ENCODE results near the gene OR52N2.

Gene OR52N2

GRCh38 chr11:5808500-5809121 lies at the start of gene OR52N2:
OR52N2 (plus strand) TSS chr11:5808924; CDS start chr11:5820336, 11,412 bp downstream.
- DNase-seq (ENCODE audit: low read depth): peak; percentile 81
- peak within 1 kb of the TSS; percentile 55 for H3K4me3 ChIP-seq (ENCODE audit: low read depth, low read length)
- TF ChIP-seq, protein P1, sequence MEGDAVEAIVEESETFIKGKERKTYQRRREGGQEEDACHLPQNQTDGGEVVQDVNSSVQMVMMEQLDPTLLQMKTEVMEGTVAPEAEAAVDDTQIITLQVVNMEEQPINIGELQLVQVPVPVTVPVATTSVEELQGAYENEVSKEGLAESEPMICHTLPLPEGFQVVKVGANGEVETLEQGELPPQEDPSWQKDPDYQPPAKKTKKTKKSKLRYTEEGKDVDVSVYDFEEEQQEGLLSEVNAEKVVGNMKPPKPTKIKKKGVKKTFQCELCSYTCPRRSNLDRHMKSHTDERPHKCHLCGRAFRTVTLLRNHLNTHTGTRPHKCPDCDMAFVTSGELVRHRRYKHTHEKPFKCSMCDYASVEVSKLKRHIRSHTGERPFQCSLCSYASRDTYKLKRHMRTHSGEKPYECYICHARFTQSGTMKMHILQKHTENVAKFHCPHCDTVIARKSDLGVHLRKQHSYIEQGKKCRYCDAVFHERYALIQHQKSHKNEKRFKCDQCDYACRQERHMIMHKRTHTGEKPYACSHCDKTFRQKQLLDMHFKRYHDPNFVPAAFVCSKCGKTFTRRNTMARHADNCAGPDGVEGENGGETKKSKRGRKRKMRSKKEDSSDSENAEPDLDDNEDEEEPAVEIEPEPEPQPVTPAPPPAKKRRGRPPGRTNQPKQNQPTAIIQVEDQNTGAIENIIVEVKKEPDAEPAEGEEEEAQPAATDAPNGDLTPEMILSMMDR (conservative IDR thresholded peaks at IDR 0.05; ENCODE audit: low read depth, low read length): peak; percentile 95

GRCh38 chr11:5767056-5767455 lies 41.7 kb upstream of the OR52N2 start:
- TF ChIP-seq, protein P1 (conservative IDR thresholded peaks at IDR 0.05; ENCODE audit: low read depth, low read length): no peak
- no peak for DNase-seq (ENCODE audit: low read depth)
- H3K4me3 ChIP-seq (ENCODE audit: low read depth, low read length): no peak overlapping the region

GRCh38 chr11:5783255-5783654 lies 25.5 kb upstream of the OR52N2 start, which contains the start of gene OR52N5:
OR52N5 (minus strand) TSS chr11:5783355; CDS start chr11:5778634, 4,721 bp downstream.
- TF ChIP-seq, protein P1 (conservative IDR thresholded peaks at IDR 0.05; ENCODE audit: low read depth, low read length): no peak
- no peak for DNase-seq (ENCODE audit: low read depth)
- no peak within 1 kb of the TSS for H3K4me3 ChIP-seq (ENCODE audit: low read depth, low read length)

- TF ChIP-seq, protein P1 (conservative IDR thresholded peaks at IDR 0.05; ENCODE audit: low read depth, low read length): no peak
- H3K4me3 ChIP-seq (ENCODE audit: low read depth, low read length): no peak within 1 kb of the TSS
- no peak for DNase-seq (ENCODE audit: low read depth)
Measured at GRCh38 chr11:5791165-5791564, 17.6 kb upstream of the OR52N2 start, which contains the start of gene OR52N1. OR52N1 (minus strand) TSS chr11:5791265; CDS start chr11:5788816, 2,449 bp downstream.

DNA sequence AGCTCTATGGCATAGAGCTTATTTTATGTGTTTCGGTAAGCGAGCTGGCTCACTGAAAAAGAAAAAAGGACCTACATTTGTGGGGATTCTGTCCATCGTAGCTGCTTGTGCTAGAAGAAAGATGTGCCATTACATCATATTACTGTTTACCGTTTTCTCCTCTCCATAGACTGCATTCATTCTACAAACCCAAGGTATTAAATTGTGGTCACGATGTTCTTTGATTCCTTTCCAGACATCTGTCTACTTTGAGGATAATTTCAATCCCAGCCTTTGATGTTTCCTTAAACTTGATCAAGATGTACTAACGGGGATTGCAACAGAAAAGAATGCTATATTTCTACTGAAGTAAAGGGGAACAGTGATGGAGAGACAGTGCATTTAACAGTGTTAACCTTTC lies 12.2 kb upstream of the OR52N2 start:
- DNase-seq (ENCODE audit: low read depth): no peak
- no peak overlapping the region for H3K4me3 ChIP-seq (ENCODE audit: low read depth, low read length)
- TF ChIP-seq, protein P1 (conservative IDR thresholded peaks at IDR 0.05; ENCODE audit: low read depth, low read length): no peak

DNA sequence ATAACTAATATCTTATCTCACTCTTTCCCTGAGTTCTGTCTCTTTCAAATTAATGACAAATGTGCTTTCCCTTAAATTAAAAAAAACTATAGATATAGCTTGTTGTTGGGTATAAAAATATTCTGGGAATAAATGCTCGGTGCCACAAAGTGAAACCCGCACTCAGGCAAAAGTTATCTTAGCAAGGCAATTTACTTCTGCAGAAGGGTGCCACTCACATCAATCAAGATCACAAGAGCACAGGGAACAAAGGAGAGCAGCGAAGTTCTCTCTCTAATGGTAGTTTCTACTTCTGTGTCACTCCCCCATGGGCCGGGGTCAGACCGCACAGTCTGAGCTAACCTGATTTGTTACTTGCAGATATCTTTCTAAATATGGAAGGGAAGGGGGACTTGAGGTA lies 4.7 kb upstream of the OR52N2 start:
- DNase-seq (ENCODE audit: low read depth): no peak
- TF ChIP-seq, protein P1 (conservative IDR thresholded peaks at IDR 0.05; ENCODE audit: low read depth, low read length): no peak
- H3K4me3 ChIP-seq (ENCODE audit: low read depth, low read length): no peak overlapping the region

DNA sequence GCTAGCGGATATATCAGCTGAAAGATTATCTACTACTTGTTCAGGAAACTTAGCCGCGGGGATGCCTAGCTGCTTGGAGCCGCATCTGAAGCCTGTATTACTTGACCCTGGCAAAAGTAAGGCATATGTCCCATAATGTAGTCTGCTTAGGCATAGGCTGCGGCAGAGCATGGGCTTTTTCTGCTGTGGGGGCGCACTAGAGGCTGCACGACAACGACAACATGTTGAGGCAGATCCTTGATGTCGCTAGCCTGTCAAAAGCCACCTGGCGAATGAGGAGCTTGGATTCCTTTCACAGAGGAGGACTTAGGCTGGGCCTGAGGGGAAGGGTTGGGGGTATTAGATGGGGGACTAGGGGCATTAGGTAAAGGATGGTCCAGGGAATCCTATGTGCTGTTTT lies 1.1 kb upstream of the OR52N2 start:
- TF ChIP-seq, protein P1 (conservative IDR thresholded peaks at IDR 0.05; ENCODE audit: low read depth, low read length): no peak

More for the DNA sequence above, 1.1 kb upstream of the OR52N2 start:
- no peak for DNase-seq (ENCODE audit: low read depth)
- no peak overlapping the region for H3K4me3 ChIP-seq (ENCODE audit: low read depth, low read length)

All from choroid plexus epithelial cell (primary cell).